VCaP (cell line): ENCODE measurements around the gene KCNMB1.
"Not testable (repeated sequence)": the region's sequence is repeated elsewhere in the genome, so short reads cannot be mapped to it uniquely, and the experiment has no call there.

Experiments used
- H3K27ac ChIP-seq: fragments of 450-650 bp; 2 replicates; pipeline ENCODE4 v1.5.1; 2017
- CTCF ChIP-seq: fragments of 450-650 bp; conservative IDR thresholded peaks from 2 replicates; pipeline ENCODE4 v1.5.1; 2017; ENCODE audit warnings: mild to moderate bottlenecking, moderate library complexity

KCNMB1 gene

GRCh38 chr5:170378740-170379139 lies 10.4 kb downstream of the KCNMB1 start:
- H3K27ac ChIP-seq, result no peak overlapping the region
- no peak for TF ChIP-seq CTCF

- TF ChIP-seq CTCF, result no peak
- no peak overlapping the region for H3K27ac ChIP-seq
These were observed 12.1 kb downstream of the KCNMB1 start for GRCh38 chr5:170377027-170377426.

GRCh38 chr5:170376526-170376925 lies 12.6 kb downstream of the KCNMB1 start:
- not testable (repeated sequence) for H3K27ac ChIP-seq

- no peak for TF ChIP-seq CTCF
- no peak overlapping the region for H3K27ac ChIP-seq
These were observed 13.9 kb downstream of the KCNMB1 start for GRCh38 chr5:170375283-170375682.

- no peak for TF ChIP-seq CTCF
- no peak overlapping the region for H3K27ac ChIP-seq
These were observed 16.2 kb downstream of the KCNMB1 start for GRCh38 chr5:170372971-170373370.

- H3K27ac ChIP-seq, result no peak overlapping the region
- no peak for TF ChIP-seq CTCF
These were observed 20.6 kb downstream of the KCNMB1 start for GRCh38 chr5:170368586-170368985.

GRCh38 chr5:170366276-170366675 lies 22.9 kb downstream of the KCNMB1 start:
- TF ChIP-seq CTCF, result no peak
- no peak overlapping the region for H3K27ac ChIP-seq

- no peak for TF ChIP-seq CTCF
These were observed 23.3 kb downstream of the KCNMB1 start for GRCh38 chr5:170365831-170366230.

More at GRCh38 chr5:170365831-170366230, 23.3 kb downstream of the KCNMB1 start:
- no peak overlapping the region for H3K27ac ChIP-seq
